ENCODE results near the gene OR52E5.

DNA sequence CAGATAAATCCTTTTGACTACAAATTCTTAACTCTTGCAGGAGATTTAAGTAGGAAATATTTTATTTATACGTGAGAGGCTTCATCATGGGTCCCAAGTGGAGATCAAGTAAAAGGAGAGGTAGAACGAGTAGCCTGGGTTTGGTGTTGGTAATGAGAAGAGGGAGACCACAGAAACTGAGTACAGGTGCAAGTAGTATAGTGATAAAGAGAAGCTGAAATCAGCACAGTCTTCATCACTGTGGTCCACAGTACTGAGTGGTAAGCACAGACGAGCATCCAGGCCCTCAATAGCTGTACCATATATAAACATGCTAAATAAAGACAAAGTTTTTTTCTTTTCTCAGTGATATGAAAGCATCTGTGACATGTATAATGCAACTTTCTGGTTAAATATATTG, 5.8 kb upstream of the OR52E5 start:
- TF ChIP-seq, protein P1, sequence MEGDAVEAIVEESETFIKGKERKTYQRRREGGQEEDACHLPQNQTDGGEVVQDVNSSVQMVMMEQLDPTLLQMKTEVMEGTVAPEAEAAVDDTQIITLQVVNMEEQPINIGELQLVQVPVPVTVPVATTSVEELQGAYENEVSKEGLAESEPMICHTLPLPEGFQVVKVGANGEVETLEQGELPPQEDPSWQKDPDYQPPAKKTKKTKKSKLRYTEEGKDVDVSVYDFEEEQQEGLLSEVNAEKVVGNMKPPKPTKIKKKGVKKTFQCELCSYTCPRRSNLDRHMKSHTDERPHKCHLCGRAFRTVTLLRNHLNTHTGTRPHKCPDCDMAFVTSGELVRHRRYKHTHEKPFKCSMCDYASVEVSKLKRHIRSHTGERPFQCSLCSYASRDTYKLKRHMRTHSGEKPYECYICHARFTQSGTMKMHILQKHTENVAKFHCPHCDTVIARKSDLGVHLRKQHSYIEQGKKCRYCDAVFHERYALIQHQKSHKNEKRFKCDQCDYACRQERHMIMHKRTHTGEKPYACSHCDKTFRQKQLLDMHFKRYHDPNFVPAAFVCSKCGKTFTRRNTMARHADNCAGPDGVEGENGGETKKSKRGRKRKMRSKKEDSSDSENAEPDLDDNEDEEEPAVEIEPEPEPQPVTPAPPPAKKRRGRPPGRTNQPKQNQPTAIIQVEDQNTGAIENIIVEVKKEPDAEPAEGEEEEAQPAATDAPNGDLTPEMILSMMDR (IDR thresholded peaks at IDR 0.05): no peak
- no peak for TF ChIP-seq POLR2A (IDR thresholded peaks at IDR 0.05)
